Measurements from ENCODE around the gene ARHGAP10. TPM values are rescaled to one million over a fixed set of nuclear protein-coding genes. Genes with fewer than 3 reads are reported as not detected.

Gene ARHGAP10
- total and polyA plus RNA-seq, 10 of the 15 experiments (the other 5 are each of a cell fraction or from before 2014, with no cell fraction given) = 1.3 to 25.8 (median 17.2) TPM

GRCh38 chr4:147954850-147955249 lies 223.0 kb downstream of the ARHGAP10 start:
- FAIRE-seq = no peak
- no peaks in the 10 kb centered on the region for H3K27me3 ChIP-seq (replicated peaks in 1 of 2; ENCODE audit: control insufficient read depth in 2 of 2, insufficient read depth in 2 of 2, low read length in 1 of 2)
- in situ Hi-C loops (cut with MboI) = no loop called here
- peaks cover 1 to 8% of the 10 kb centered on the region in 2 experiments; a peak in 1 of 4 replicates for H3K36me3 ChIP-seq (ENCODE audit: control insufficient read depth in 2 of 2, insufficient read depth in 2 of 2, low read length in 1 of 2)
- no peak overlapping the region for H3K27ac ChIP-seq (ENCODE audit: control insufficient read depth, insufficient read depth)
- no peak for TF ChIP-seq MTA2 (IDR thresholded peaks at IDR 0.05; ENCODE audit: low read depth)
- TF ChIP-seq SMC3 (IDR thresholded peaks at IDR 0.05; ENCODE audit: borderline replicate concordance, low read length) = no peak
- TF ChIP-seq RELA (IDR thresholded peaks at IDR 0.05; ENCODE audit: borderline replicate concordance, partially characterized antibody) = no peak
- no peak for TF ChIP-seq SIX5 (IDR thresholded peaks at IDR 0.05; ENCODE audit: low read depth, low read length, severe bottlenecking)
- no peak for TF ChIP-seq ETV6 (conservative IDR thresholded peaks at IDR 0.05 in 1 of 2, IDR thresholded peaks at IDR 0.05 in 1 of 2; ENCODE audit: borderline replicate concordance in 1 of 2, low read depth in 1 of 2)
- TF ChIP-seq FOXK2 (IDR thresholded peaks at IDR 0.05) = no peak
- TF ChIP-seq ZNF207 (IDR thresholded peaks at IDR 0.05; ENCODE audit: borderline replicate concordance) = no peak
- TF ChIP-seq KDM1A (IDR thresholded peaks at IDR 0.05; ENCODE audit: borderline replicate concordance) = no peak
- no peak for TF ChIP-seq SUZ12 (IDR thresholded peaks at IDR 0.05; ENCODE audit: unreplicated experiment)
- TF ChIP-seq JUNB (IDR thresholded peaks at IDR 0.05) = no peak
- no peak for TF ChIP-seq ZZZ3 (IDR thresholded peaks at IDR 0.05; ENCODE audit: control insufficient read depth, insufficient read length, low read depth)
- TF ChIP-seq RELB (IDR thresholded peaks at IDR 0.05; ENCODE audit: low read depth) = no peak
- TF ChIP-seq YBX1 (IDR thresholded peaks at IDR 0.05) = no peak
- no peak for TF ChIP-seq RAD21 (IDR thresholded peaks at IDR 0.05; ENCODE audit: insufficient read depth, low read depth, low read length)
- TF ChIP-seq PAX5 (IDR thresholded peaks at IDR 0.05; ENCODE audit: borderline replicate concordance, low read depth, low read length) = no peak
- TF ChIP-seq RFX5 (IDR thresholded peaks at IDR 0.05; ENCODE audit: low read depth, low read length) = no peak
- CTCF ChIA-PET = interaction anchor here (1.0 kb wide), 1 partner anchor 9 kb away, joined by 3 read pairs; no protein-coding TSS in a partner anchor
- H3K4me3 ChIP-seq = no peak overlapping the region
- no peaks in the 10 kb centered on the region for H4K20me1 ChIP-seq (ENCODE audit: control insufficient read depth, insufficient read depth)
- POLR2A ChIA-PET = no interaction called here
- no peak overlapping the region for H2AFZ ChIP-seq (ENCODE audit: control insufficient read depth, low read depth, low read length)
- intact Hi-C loops (cut with micrococcal nuclease; ENCODE audit: unreplicated experiment) = no loop called here
- BruUV-seq (replicated peaks) = no TSS peak
- no peak for DNase-seq (ENCODE audit: low read depth, low spot score)
- no peaks in the 10 kb centered on the region for H3K9me3 ChIP-seq (replicated peaks; ENCODE audit: control insufficient read depth, insufficient read depth, low read length)
- WGBS (ENCODE audit: insufficient coverage, insufficient replicate concordance, low lambda C conversion rate, missing lambda C conversion rate) = 52% methylated on average over 2 of the region's 2 CpGs
- H3K9ac ChIP-seq (ENCODE audit: control insufficient read depth, insufficient read depth, low read length) = no peak overlapping the region
- H3K79me2 ChIP-seq (ENCODE audit: control insufficient read depth, insufficient read depth, low read length) = no peaks in the 10 kb centered on the region
- RAD21 ChIA-PET (ENCODE audit: unreplicated experiment) = no interaction called here
- SMC1A ChIA-PET (ENCODE audit: uncharacterized antibody, unreplicated experiment) = interaction anchor here (0.9 to 1.3 kb wide), 2 partner anchors 11 kb away, joined by 4 read pairs; no protein-coding TSS in a partner anchor
- H3K4me2 ChIP-seq (ENCODE audit: control insufficient read depth, insufficient read depth) = no peak overlapping the region
- no peaks in the 10 kb centered on the region for H3K4me1 ChIP-seq (ENCODE audit: control insufficient read depth, insufficient read depth, low read length)
- ATAC-seq = no peak

Data from GM12878 (cell line).